ENCODE data around the gene KAT6B. TPM values are rescaled to one million over a fixed set of nuclear protein-coding genes. Genes with fewer than 3 reads are reported as not detected.
"Not testable (repeated sequence)": the region's sequence is repeated elsewhere in the genome, so short reads cannot be mapped to it uniquely, and the experiment has no call there.

KAT6B gene
- total RNA-seq, 5 donors from 2014 or later (not counting 1 experiment from before 2014, with no cell fraction given), result 46.2 to 94.4 (median 52.4) TPM

GRCh38 chr10:75055896-75056406 lies 229.6 kb downstream of the KAT6B start:
- H3K4me3 ChIP-seq (ENCODE audit: control insufficient read depth in 1 of 2, extremely low read depth in 1 of 2, low read length in 1 of 2); H3K4me1 Mint-ChIP-seq: not testable (repeated sequence)
- WGBS (ENCODE audit: insufficient coverage), result no CpG with 5 or more reads among the region's 2 CpGs

DNA sequence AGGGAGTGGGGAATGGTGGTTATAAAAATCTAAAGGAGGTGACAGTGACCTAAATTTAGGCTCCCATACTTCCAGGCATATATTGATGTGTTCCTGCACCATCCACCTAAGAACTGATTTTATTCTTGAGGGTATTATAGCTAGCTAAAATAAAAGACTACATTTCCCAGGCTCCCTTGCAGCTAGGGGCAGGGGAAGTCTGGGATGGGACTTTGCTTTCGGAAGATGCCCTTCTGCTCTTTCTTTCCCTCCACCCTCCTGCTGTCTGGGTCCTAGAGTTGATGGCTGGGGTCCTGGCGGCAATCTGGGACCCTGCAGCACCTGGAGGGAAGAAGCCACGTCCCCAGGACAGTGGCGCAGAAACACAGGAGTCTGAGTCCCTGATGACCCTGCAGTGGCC lies 231.3 kb downstream of the KAT6B start:
- H3K36me3 ChIP-seq (ENCODE audit: control insufficient read depth in 2 of 2, extremely low read depth in 1 of 2, insufficient read depth in 1 of 2, low read length in 1 of 2), result no peaks in the 10 kb centered on the region
- DNase-seq (no peak), ATAC-seq (replicated peaks in 1 of 4) (no peak)
- H3K9me3 ChIP-seq, result no peaks in the 10 kb centered on the region
- H3K27me3 ChIP-seq (replicated peaks in 1 of 2; ENCODE audit: control insufficient read depth in 2 of 2, extremely low read depth in 1 of 2, insufficient read depth in 2 of 2, low read length in 1 of 2), result no peaks in the 10 kb centered on the region
- H3K36me3 Mint-ChIP-seq, result no peaks in the 10 kb centered on the region
- H3K9me3 Mint-ChIP-seq, result no peaks in the 10 kb centered on the region
- no peaks in the 10 kb centered on the region for H3K4me1 Mint-ChIP-seq
- CTCF ChIA-PET, result no interaction called here
- POLR2A ChIA-PET, result interaction anchor here in 1 of 2 donors (0.6 kb wide), 1 partner anchor 12 kb away, joined by 3 read pairs; no protein-coding TSS in a partner anchor
- WGBS (ENCODE audit: insufficient coverage), result no CpG with 5 or more reads among the region's 4 CpGs
- no peak overlapping the region for H3K4me3 ChIP-seq (ENCODE audit: control insufficient read depth in 1 of 2, extremely low read depth in 1 of 2, low read length in 1 of 2)
- H3K27ac ChIP-seq (ENCODE audit: low read length), result no peak overlapping the region
- no peak overlapping the region for H3K27ac Mint-ChIP-seq
- no peak overlapping the region for H3K4me3 Mint-ChIP-seq
- no peaks in the 10 kb centered on the region for H3K4me1 ChIP-seq (ENCODE audit: control insufficient read depth in 1 of 2, extremely low read depth in 1 of 2, insufficient read depth in 2 of 2, low read length in 2 of 2)
- H3K27me3 Mint-ChIP-seq, result no peaks in the 10 kb centered on the region

More at GRCh38 chr10:75055896-75056406, 229.6 kb downstream of the KAT6B start:
- H3K9me3 Mint-ChIP-seq; H3K4me3 Mint-ChIP-seq; H3K27ac ChIP-seq (ENCODE audit: low read length); H3K27ac Mint-ChIP-seq; H3K36me3 Mint-ChIP-seq; H3K4me1 ChIP-seq (ENCODE audit: control insufficient read depth in 1 of 2, extremely low read depth in 1 of 2, insufficient read depth in 2 of 2, low read length in 2 of 2); CTCF ChIA-PET; H3K27me3 ChIP-seq (replicated peaks in 1 of 2; ENCODE audit: control insufficient read depth in 2 of 2, extremely low read depth in 1 of 2, insufficient read depth in 2 of 2, low read length in 1 of 2); H3K27me3 Mint-ChIP-seq; H3K36me3 ChIP-seq (ENCODE audit: control insufficient read depth in 2 of 2, extremely low read depth in 1 of 2, insufficient read depth in 1 of 2, low read length in 1 of 2); POLR2A ChIA-PET; DNase-seq; H3K9me3 ChIP-seq; ATAC-seq (replicated peaks in 1 of 4): not testable (repeated sequence)

DNA sequence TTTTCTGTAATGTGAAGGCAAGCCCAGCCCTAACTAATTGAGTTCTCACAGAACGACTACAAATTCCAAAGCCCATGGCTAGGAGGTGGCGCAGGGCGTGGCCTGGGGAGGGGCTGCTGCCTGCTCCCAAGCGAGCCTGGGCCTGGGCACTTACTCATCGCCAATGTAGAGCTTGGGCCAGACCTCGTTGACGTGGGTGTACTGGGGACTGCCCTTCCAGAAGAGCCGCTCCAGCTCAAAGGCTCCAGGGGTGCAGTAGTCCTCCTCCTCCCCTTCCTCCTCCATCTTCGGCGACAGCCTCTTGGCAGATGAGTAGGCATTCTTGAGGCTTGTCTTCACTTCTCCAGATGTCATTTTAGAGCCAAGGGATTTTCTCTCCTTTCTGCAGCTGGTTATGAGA lies 231.8 kb downstream of the KAT6B start:
- ChIA-PET CTCF (no interaction called here), POLR2A (no interaction called here)
- H3K27me3 Mint-ChIP-seq, result no peaks in the 10 kb centered on the region
- H3K36me3 Mint-ChIP-seq, result no peaks in the 10 kb centered on the region
- H3K4me3 Mint-ChIP-seq, result no peak overlapping the region
- Histone ChIP-seq H3K9me3 (no peaks in the 10 kb centered on the region), H3K4me1 (ENCODE audit: control insufficient read depth in 1 of 2, extremely low read depth in 1 of 2, insufficient read depth in 2 of 2, low read length in 2 of 2) (no peaks in the 10 kb centered on the region), H3K4me3 (ENCODE audit: control insufficient read depth in 1 of 2, extremely low read depth in 1 of 2, low read length in 1 of 2) (no peak overlapping the region), H3K27ac (ENCODE audit: low read length) (no peak overlapping the region), H3K36me3 (ENCODE audit: control insufficient read depth in 2 of 2, extremely low read depth in 1 of 2, insufficient read depth in 1 of 2, low read length in 1 of 2) (no peaks in the 10 kb centered on the region), H3K27me3 (replicated peaks in 1 of 2; ENCODE audit: control insufficient read depth in 2 of 2, extremely low read depth in 1 of 2, insufficient read depth in 2 of 2, low read length in 1 of 2) (no peaks in the 10 kb centered on the region)
- ATAC-seq (replicated peaks in 1 of 4) (no peak), DNase-seq (no peak)
- no peaks in the 10 kb centered on the region for H3K9me3 Mint-ChIP-seq
- H3K4me1 Mint-ChIP-seq, result no peaks in the 10 kb centered on the region
- no peak overlapping the region for H3K27ac Mint-ChIP-seq
- WGBS (ENCODE audit: insufficient coverage), result 87% methylated on average over 7 of the region's 10 CpGs

- CTCF ChIA-PET, result no interaction called here
- no peaks in the 10 kb centered on the region for H3K36me3 ChIP-seq (ENCODE audit: control insufficient read depth in 2 of 2, extremely low read depth in 1 of 2, insufficient read depth in 1 of 2, low read length in 1 of 2)
- H3K27ac ChIP-seq (ENCODE audit: low read length), result no peak overlapping the region
- H3K4me3 Mint-ChIP-seq, result no peak overlapping the region
- no peaks in the 10 kb centered on the region for H3K4me1 ChIP-seq (ENCODE audit: control insufficient read depth in 1 of 2, extremely low read depth in 1 of 2, insufficient read depth in 2 of 2, low read length in 2 of 2)
- no peaks in the 10 kb centered on the region for H3K9me3 Mint-ChIP-seq
- H3K27me3 Mint-ChIP-seq, result no peaks in the 10 kb centered on the region
- POLR2A ChIA-PET, result no interaction called here
- no peaks in the 10 kb centered on the region for H3K27me3 ChIP-seq (replicated peaks in 1 of 2; ENCODE audit: control insufficient read depth in 2 of 2, extremely low read depth in 1 of 2, insufficient read depth in 2 of 2, low read length in 1 of 2)
- no peak for ATAC-seq (replicated peaks in 1 of 4)
- no peak for DNase-seq
- no peak overlapping the region for H3K27ac Mint-ChIP-seq
- 96% methylated on average over 12 of the region's 15 CpGs for WGBS (ENCODE audit: insufficient coverage)
- H3K36me3 Mint-ChIP-seq, result no peaks in the 10 kb centered on the region
- H3K9me3 ChIP-seq, result no peaks in the 10 kb centered on the region
- no peaks in the 10 kb centered on the region for H3K4me1 Mint-ChIP-seq
- no peak overlapping the region for H3K4me3 ChIP-seq (ENCODE audit: control insufficient read depth in 1 of 2, extremely low read depth in 1 of 2, low read length in 1 of 2)
Measured at GRCh38 chr10:75061709-75062505, 235.5 kb downstream of the KAT6B start.

DNA sequence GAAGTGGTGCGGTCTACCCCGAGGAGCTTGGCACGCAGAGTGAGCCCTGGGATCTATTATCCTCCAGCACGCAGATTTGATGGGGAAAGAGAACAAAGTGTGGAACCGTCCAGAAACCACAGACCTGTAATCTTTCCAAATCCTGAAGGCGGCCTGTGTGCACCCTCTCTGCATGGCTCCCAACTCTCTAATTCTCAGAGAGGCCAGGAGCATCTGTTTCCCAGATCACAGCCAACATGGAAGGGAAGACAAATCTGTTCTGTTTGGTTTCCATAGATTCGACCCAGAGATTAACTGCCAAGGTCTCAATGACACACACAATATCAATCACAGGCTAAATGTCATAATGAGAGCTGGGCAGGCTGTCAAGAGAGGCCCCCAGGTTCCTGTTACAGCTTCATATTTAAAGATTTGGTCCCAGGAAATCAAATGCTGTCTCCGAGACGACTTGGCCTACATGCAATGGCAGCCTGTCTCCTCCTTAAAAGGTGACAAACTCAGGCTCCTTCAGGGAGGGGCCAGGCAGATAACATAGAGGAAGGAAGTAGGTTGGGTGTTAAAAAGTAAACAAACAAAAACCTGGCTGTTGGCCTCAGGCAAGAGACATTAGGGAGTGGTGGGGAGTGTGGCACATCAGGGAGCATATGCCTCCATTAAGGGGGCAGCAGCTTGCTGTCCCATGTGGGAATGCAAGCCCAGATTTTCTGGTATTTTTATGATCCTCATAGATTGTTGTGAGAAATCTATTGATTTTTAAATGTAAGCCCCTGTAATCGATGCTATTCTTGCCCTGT lies 236.3 kb downstream of the KAT6B start:
- CTCF ChIA-PET, result interaction anchor here in 1 of 2 donors (0.5 kb wide), 1 partner anchor 122 kb away, joined by 5 read pairs; no protein-coding TSS in a partner anchor
- Mint-ChIP-seq H3K27me3 (no peaks in the 10 kb centered on the region), H3K4me3 (no peak overlapping the region), H3K9me3 (no peaks in the 10 kb centered on the region), H3K4me1 (no peaks in the 10 kb centered on the region), H3K36me3 (no peaks in the 10 kb centered on the region), H3K27ac (no peak overlapping the region)
- Histone ChIP-seq H3K4me1 (ENCODE audit: control insufficient read depth in 1 of 2, extremely low read depth in 1 of 2, insufficient read depth in 2 of 2, low read length in 2 of 2) (no peaks in the 10 kb centered on the region), H3K36me3 (ENCODE audit: control insufficient read depth in 2 of 2, extremely low read depth in 1 of 2, insufficient read depth in 1 of 2, low read length in 1 of 2) (no peaks in the 10 kb centered on the region), H3K4me3 (ENCODE audit: control insufficient read depth in 1 of 2, extremely low read depth in 1 of 2, low read length in 1 of 2) (no peak overlapping the region), H3K27me3 (replicated peaks in 1 of 2; ENCODE audit: control insufficient read depth in 2 of 2, extremely low read depth in 1 of 2, insufficient read depth in 2 of 2, low read length in 1 of 2) (no peaks in the 10 kb centered on the region), H3K27ac (ENCODE audit: low read length) (no peak overlapping the region), H3K9me3 (no peaks in the 10 kb centered on the region)
- no peak for DNase-seq
- POLR2A ChIA-PET, result no interaction called here
- no peak for ATAC-seq (replicated peaks in 1 of 4)
- 73% methylated on average over 3 of the region's 10 CpGs for WGBS (ENCODE audit: insufficient coverage)

DNA sequence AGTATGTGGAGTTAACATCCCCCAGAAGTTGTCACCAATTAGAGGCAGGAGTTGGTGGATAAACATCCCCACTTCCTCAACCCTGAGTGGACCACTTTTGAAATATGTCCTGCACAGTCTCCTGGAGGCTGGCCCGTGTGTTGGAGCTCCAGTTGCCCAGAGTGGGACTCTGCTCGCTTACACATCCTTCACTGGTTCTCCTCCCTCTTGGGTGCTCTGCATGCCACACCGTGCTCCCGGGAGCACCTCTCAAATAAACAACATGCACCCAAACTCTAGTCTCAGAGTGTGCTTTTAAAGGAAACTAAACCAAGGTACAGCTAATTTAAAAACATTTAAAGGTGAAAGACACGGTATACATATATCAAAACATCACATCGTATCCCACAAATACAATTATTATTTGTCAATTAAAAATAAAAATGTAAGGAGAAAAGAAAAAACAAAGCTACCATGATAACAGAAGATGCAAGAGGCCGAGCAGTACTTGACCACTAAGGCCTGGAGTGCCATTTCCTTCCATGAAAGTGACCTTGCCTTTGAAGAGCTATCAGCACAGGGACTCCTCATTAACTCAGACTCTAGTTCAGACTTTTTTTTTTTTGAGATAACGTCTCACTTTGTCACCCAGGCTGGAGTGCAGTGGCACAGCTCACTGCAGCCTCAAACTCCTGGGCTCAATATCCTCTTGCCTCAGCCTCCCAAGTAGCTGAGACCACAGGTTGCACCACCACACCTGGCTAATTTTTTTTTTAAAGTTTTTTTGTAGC lies 237.2 kb downstream of the KAT6B start:
- Mint-ChIP-seq H3K4me1 (no peaks in the 10 kb centered on the region), H3K9me3 (no peaks in the 10 kb centered on the region), H3K36me3 (no peaks in the 10 kb centered on the region), H3K27ac (no peak overlapping the region), H3K4me3 (no peak overlapping the region), H3K27me3 (no peaks in the 10 kb centered on the region)
- Histone ChIP-seq H3K27me3 (replicated peaks in 1 of 2; ENCODE audit: control insufficient read depth in 2 of 2, extremely low read depth in 1 of 2, insufficient read depth in 2 of 2, low read length in 1 of 2) (no peaks in the 10 kb centered on the region), H3K36me3 (ENCODE audit: control insufficient read depth in 2 of 2, extremely low read depth in 1 of 2, insufficient read depth in 1 of 2, low read length in 1 of 2) (no peaks in the 10 kb centered on the region), H3K4me3 (ENCODE audit: control insufficient read depth in 1 of 2, extremely low read depth in 1 of 2, low read length in 1 of 2) (no peak overlapping the region), H3K9me3 (no peaks in the 10 kb centered on the region), H3K27ac (ENCODE audit: low read length) (no peak overlapping the region), H3K4me1 (ENCODE audit: control insufficient read depth in 1 of 2, extremely low read depth in 1 of 2, insufficient read depth in 2 of 2, low read length in 2 of 2) (no peaks in the 10 kb centered on the region)
- CTCF ChIA-PET, result no interaction called here
- 95% methylated on average over 4 of the region's 8 CpGs for WGBS (ENCODE audit: insufficient coverage)
- ATAC-seq (replicated peaks in 1 of 4) (no peak), DNase-seq (no peak)
- POLR2A ChIA-PET, result no interaction called here

All from T-cell (primary cell).